Measurements from ENCODE around the gene SIRPA.
"Not testable (repeated sequence)": the region's sequence is repeated elsewhere in the genome, so short reads cannot be mapped to it uniquely, and the experiment has no call there.

The SIRPA gene

GRCh38 chr20:1904135-1904534, 8.9 kb downstream of the SIRPA start:
- in situ Hi-C loops (cut with HindIII; ENCODE audit: low sequenced_read_pairs), result loop anchor here (5.0 kb wide), 1 partner anchor 73 kb away; no protein-coding TSS in a partner anchor

- in situ Hi-C loops (cut with HindIII; ENCODE audit: low sequenced_read_pairs), result no loop called here
These were observed 9.8 kb downstream of the SIRPA start for GRCh38 chr20:1905009-1905408.

- in situ Hi-C loops (cut with HindIII; ENCODE audit: low sequenced_read_pairs), result no loop called here
These were observed 10.5 kb downstream of the SIRPA start for GRCh38 chr20:1905693-1906092.

- in situ Hi-C loops (cut with HindIII; ENCODE audit: low sequenced_read_pairs), result no loop called here
These were observed 11.3 kb downstream of the SIRPA start for GRCh38 chr20:1906361-1907051.

GRCh38 chr20:1907586-1907985, 12.4 kb downstream of the SIRPA start:
- in situ Hi-C loops (cut with HindIII; ENCODE audit: low sequenced_read_pairs), result no loop called here

- in situ Hi-C loops (cut with HindIII; ENCODE audit: low sequenced_read_pairs), result no loop called here
These were observed 13.0 kb downstream of the SIRPA start for GRCh38 chr20:1908191-1908590.

GRCh38 chr20:1909097-1909496, 13.9 kb downstream of the SIRPA start:
- in situ Hi-C loops (cut with HindIII; ENCODE audit: low sequenced_read_pairs), result no loop called here

- in situ Hi-C loops (cut with HindIII; ENCODE audit: low sequenced_read_pairs), result no loop called here
These were observed 16.3 kb downstream of the SIRPA start for GRCh38 chr20:1911536-1911935.

- in situ Hi-C loops (cut with HindIII; ENCODE audit: low sequenced_read_pairs), result no loop called here
These were observed 16.8 kb downstream of the SIRPA start for GRCh38 chr20:1912053-1912452.

- in situ Hi-C loops (cut with HindIII; ENCODE audit: low sequenced_read_pairs), result no loop called here
These were observed 17.4 kb downstream of the SIRPA start for GRCh38 chr20:1912646-1913045.

GRCh38 chr20:1915233-1915632, 20.0 kb downstream of the SIRPA start:
- in situ Hi-C loops (cut with HindIII; ENCODE audit: low sequenced_read_pairs), result not testable (repeated sequence)

GRCh38 chr20:1915725-1916124, 20.5 kb downstream of the SIRPA start:
- in situ Hi-C loops (cut with HindIII; ENCODE audit: low sequenced_read_pairs), result no loop called here

GRCh38 chr20:1917786-1918185, 22.6 kb downstream of the SIRPA start:
- in situ Hi-C loops (cut with HindIII; ENCODE audit: low sequenced_read_pairs), result no loop called here

- in situ Hi-C loops (cut with HindIII; ENCODE audit: low sequenced_read_pairs), result no loop called here
These were observed 23.4 kb downstream of the SIRPA start for GRCh38 chr20:1918491-1919165.

- in situ Hi-C loops (cut with HindIII; ENCODE audit: low sequenced_read_pairs), result no loop called here
These were observed 25.0 kb downstream of the SIRPA start for GRCh38 chr20:1920252-1920651.

- in situ Hi-C loops (cut with HindIII; ENCODE audit: low sequenced_read_pairs), result no loop called here
These were observed 25.6 kb downstream of the SIRPA start for GRCh38 chr20:1920826-1921225.

- in situ Hi-C loops (cut with HindIII; ENCODE audit: low sequenced_read_pairs), result not testable (repeated sequence)
These were observed 26.8 kb downstream of the SIRPA start for GRCh38 chr20:1921985-1922384.

GRCh38 chr20:1922786-1923185, 27.6 kb downstream of the SIRPA start:
- in situ Hi-C loops (cut with HindIII; ENCODE audit: low sequenced_read_pairs), result no loop called here

GRCh38 chr20:1924910-1925861, 30.0 kb downstream of the SIRPA start:
- in situ Hi-C loops (cut with HindIII; ENCODE audit: low sequenced_read_pairs), result no loop called here

GRCh38 chr20:1926237-1926636, 31.0 kb downstream of the SIRPA start:
- in situ Hi-C loops (cut with HindIII; ENCODE audit: low sequenced_read_pairs), result no loop called here

GRCh38 chr20:1927217-1927616, 32.0 kb downstream of the SIRPA start:
- in situ Hi-C loops (cut with HindIII; ENCODE audit: low sequenced_read_pairs), result no loop called here
